Stimulated activated CD8-positive, alpha-beta memory T cell treated with anti-CD3 and anti-CD28 coated beads, Interleukin-15, amount 100 ng/mL, for 4 hours (primary cell): ENCODE results near the gene PRPF19.

Source experiments
- DNase-seq, 2 donors: peaks; one replicate each; pipeline ENCODE4 v3.0.0-alpha.2; 2020; ENCODE audit warnings: low read depth in 2 of 2

Gene PRPF19

GRCh38 chr11:60858731-60859464 lies 47.5 kb downstream of the PRPF19 start:
- DNase-seq = no peak

DNA sequence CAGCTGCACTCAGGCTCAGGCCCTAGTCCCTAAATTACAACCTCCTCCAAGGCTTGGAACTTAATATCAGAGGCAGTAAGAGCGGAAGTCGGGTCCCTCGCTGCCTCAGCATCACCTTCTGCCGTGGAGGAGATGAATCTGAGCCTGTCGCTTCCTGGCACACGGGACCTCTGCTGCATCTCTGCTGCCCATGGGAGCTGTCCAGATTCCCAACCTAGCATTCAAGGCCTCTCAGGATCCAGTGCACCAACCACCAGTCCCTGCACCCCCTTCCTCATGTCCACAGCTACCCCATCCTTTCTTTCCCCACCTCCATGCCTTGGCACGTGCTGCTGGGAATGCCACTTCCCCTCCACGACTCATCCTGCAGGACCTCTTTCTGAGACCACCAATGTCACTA lies 48.1 kb downstream of the PRPF19 start:
- no peak for DNase-seq

DNA sequence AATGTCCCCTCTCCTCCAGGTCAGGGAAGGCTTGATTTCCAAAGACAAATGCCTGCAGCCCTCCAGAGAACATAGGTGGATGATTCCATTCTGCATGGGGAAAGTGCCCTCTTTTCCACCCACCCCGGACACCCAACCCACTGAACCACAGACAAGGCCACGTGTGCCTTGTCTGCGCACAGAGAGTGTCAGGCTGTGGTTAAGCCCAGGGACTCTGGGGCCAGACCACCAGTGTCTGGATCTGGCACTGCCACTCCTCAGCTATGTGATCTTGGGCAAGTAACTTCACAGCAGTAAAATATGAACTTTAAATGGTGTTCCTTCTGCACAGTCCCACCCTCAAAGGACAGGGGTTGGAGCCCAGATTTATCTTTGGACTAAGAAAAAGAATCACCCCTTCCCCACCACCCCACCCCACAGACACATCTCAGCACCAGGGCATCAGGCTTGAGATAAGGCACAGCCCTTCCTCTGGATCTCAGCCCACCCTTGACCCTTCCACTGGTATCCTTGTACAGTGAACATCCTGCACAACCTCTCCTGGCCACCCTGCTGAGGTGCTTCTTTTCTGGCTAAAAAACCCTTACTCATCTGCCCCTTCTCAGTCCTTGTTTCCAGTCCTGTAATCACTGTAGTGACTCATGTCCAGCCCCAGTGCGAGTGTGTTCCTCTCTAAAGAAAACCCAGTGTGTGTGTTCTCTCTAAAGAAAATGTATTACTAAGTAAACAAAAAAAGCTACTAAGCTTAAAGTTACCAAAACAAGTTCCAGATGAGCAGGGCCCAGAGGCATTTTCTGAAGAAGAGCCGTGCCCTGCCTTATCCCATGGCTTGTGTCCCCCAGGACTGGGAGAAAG lies 48.8 kb downstream of the PRPF19 start:
- DNase-seq = no peak

- DNase-seq = no peak
Measured at GRCh38 chr11:60855726-60856633, 50.4 kb downstream of the PRPF19 start, which contains the start of gene PTGDR2. TSS of gene PTGDR2 (minus strand) at chr11:60855950. CDS start at chr11:60853722, 2,228 bp downstream.

DNA sequence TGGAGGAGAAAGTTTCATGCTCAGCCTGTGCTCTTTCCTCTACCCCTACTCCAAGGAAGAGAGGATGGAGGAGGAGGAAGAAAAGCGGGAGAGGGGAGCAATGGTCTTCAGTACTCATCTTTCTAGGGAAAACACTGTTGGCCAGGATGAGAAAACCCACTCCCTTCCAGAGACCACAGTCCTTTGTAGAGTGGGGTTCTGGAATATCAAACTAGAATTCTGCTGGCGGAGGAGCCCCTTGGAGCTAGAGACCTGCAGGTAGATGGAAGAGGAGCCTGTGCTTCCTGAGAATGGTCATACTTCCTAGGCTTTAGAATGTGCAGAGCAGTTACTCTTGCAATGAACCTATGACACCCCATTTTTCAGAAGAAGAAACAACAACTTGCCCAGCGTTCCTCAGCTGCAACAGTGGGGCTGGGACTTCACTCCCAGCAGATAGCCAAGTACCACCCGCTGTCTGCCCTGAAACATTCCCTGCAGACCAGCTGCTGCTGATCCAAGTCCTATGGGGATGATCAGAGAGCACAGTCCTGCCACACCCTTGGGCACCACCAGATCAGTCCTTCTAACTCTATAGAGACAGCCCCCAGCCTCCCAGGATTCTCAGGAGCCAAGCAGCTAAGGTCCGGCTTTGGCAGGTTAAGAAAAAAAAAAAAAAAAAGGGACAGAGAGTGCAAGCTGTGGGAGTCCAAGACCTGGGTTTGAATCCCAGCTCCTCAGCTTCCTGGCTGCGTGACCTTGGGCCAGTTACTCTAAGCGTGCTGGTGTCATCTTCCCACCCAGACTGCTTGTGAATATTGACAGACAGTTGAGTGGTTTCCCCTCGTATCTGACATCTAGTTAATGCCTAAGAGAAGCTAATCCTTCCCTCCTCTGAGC lies 51.3 kb downstream of the PRPF19 start:
- no peak for DNase-seq

GRCh38 chr11:60854140-60854846 lies 52.1 kb downstream of the PRPF19 start:
- no peak for DNase-seq

DNA sequence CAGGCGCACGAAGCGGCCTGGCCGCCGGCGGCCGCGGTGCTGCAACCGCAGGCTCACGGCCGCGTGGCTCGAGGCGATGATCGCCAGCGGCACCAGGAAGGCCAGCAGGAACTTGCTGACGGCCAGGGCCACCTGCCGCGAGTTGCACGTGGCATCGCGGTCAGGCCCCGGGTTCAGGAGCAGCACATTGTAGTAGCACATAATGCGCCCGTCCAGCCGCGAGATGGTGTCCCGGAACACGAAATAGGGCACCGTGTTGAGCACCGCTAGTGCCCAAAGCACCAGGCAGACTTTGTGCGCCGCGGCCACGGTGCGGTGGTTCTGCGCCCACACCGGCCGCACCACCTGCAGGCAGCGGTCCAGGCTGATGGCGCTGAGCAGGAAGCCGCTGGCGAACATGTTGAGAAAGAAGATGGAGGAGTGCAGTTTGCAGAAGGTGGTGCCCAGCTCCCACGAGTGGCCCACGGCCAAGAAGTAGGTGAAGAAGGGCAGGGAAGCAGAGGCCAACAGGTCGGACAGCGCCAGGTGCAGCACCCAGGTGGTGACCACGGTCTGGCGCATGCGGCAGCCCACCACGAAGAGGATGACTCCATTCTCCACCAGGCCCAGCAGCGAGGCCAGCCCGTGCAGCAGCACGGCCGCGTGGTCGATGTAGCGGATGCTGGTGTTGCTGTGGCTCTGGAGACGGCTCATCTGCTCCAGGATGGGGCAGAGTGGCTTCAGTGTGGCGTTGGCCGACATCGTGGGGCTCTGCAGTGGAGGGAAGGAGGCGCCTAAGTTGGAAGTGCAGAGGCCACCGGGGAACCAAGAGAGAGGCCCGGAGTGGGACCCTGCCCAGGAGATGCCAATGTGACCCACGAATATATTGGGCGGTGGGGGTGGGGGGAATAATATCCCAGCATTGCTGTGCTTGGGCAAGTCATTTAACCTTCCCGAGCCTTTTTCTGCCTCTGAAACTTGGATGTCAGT lies 53.1 kb downstream of the PRPF19 start:
- DNase-seq = no peak

GRCh38 chr11:60852117-60852981 lies 54.0 kb downstream of the PRPF19 start:
- no peak for DNase-seq

DNA sequence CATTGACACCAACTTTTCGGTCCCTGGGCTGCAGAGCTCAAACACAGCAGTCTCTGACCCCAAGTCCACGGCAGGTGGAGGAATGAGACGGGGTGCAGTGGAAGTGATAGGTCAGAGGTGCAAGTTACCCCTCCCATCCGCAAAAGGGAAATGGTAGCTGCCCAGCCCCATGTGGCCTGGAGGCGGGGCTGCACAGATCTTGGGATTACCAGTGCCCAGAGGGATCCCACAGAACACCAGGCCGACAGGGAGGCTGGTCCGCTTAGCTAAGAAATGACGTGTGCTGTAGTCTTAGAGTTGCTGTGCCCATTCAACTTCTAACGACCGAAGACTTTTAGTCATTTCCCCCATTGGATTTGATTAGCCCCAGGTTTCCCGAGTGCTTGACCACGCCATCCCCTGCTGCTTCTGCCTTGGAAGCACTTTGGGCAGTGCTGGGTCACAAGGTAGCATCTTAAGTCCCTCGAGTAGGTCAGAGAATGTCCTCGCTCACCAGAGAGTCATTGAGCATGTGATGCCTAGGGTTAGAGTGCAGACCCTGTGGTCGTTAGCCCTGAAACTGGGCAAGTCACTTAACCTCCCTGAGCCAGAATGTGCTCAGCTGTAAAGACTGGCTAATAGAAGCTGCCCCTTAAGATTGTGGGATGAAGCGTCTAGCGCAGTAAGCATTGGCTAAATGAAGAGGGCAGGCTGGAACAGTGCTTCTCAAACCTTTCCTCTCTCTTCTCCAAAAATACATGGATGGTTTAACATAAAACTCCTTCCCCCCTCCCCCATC lies 54.9 kb downstream of the PRPF19 start:
- DNase-seq = no peak

DNA sequence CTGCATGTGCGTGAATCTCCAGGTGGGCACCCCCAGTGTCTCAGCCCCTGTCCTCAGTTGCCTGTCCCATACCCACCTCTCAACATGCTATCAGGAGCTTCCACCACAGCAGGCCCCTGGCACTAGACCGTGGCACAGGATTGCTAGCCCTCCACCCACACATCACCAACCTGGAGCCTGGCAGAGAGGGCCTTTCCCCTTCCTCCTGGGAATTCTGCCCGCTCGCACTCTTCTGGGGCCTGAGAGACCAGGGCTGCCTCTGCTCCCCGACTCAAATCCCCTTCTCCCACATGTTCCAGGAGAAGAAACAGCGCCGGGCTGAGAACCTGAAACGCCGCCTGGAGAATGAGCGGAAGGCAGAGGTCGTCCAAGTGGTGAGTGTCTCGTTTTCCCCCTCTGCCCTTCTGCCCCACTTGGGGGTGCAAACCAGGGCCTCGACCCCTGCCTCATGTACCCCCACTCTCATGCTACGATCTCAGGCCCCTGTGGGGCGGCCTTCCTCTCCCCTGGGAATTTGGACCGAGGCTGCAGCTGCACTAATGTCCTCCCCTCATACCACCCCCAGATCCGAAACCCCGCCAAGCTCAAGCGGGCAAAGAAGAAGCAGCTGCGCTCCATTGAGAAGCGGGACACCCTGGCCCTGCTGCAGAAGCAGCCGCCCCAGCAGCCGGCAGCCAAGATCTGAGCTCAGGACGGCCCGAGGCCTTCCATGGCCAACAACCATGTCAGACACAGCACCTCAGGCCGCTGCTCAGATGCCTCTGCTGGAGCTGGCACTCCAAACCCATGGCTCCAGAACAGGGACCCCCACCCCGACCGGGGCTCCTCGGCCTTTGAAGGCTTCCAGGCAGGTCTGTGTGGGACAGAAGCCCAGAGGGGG lies 56.5 kb downstream of the PRPF19 start:
- no peak for DNase-seq

- no peak for DNase-seq
Measured at GRCh38 chr11:60848714-60849151, 57.7 kb downstream of the PRPF19 start.

GRCh38 chr11:60847896-60848295 lies 58.5 kb downstream of the PRPF19 start:
- DNase-seq = no peak

DNA sequence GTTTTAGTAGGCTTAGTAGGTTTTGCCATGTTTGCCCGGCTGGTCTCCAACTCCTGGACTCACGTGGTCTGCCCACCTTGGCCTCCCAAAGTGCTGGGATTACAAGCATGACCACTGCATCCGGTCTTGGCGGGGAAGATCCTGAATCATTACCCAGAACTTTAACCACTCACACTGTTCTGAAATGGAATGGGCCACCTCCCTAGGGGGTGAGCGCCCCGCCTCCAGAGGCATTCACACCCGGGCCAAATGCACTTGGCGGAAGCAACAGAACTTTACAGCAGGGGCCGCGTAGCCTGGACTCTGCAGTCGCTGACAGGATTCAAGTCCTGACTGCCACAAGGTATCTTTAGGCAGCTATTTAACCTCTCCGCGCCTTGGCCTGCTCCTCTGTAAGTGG lies 59.1 kb downstream of the PRPF19 start:
- no peak for DNase-seq

DNA sequence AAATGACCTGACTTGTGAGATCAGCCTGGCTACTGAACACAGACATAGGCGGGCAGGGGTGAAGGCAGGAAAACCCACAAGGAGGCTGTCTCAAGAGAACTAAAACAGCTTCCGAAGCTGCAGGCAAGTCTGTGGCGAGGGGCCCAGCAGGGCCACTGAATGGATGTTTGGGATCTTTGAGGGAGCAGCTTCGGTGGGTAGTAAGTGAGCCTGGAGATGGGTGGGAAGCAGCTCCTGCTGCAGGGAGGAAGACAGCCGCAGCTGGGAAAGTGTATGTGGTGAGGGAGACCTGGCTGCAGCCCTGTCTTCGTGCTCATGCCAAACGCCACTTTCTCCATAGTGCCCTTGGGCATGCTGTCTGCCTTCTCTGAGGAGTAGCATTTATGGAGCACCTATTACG lies 61.0 kb downstream of the PRPF19 start:
- DNase-seq = no peak

- DNase-seq = no peak
Measured at GRCh38 chr11:60844870-60845221, 61.5 kb downstream of the PRPF19 start.
